ENCODE results near the gene KLHDC7A. TPM values are rescaled to one million over a fixed set of nuclear protein-coding genes. Genes with fewer than 3 reads are reported as not detected.

The KLHDC7A gene
- total RNA-seq, 2 experiments from 2014 or later = 0.91 to 2.6 TPM

- ChIA-PET CTCF (ENCODE audit: unreplicated experiment) (no interaction called here), POLR2A (interaction anchor here (0.6 to 1.2 kb wide), 2 partner anchors 13 to 951 kb away, joined by 4 to 5 read pairs; no protein-coding TSS in a partner anchor)
- TF ChIP-seq CTCF (conservative IDR thresholded peaks at IDR 0.05; ENCODE audit: low read length) (no peak), EZH2phosphoT487 (IDR thresholded peaks at IDR 0.05; ENCODE audit: borderline replicate concordance, low read depth, low read length) (no peak)
- no peaks in the 10 kb centered on the region; the same call in 1 of the 2 replicates for H3K79me2 ChIP-seq (ENCODE audit: insufficient read depth, low read depth, low read length)
- H3K9me3 ChIP-seq (ENCODE audit: low read length) = 0 out of 2 replicates have a peak, but pooled peaks cover 8% of the 10 kb centered on the region
- H2AFZ ChIP-seq (ENCODE audit: low read length) = no peak overlapping the region
- H3K36me3 ChIP-seq (ENCODE audit: insufficient read depth, low read length) = no peaks in the 10 kb centered on the region
- intact Hi-C loops (cut with micrococcal nuclease; ENCODE audit: unreplicated experiment) = no loop called here
- no peaks in the 10 kb centered on the region for H4K20me1 ChIP-seq (ENCODE audit: insufficient read depth, low read length)
- no peaks in the 10 kb centered on the region for H3K9me2 ChIP-seq (ENCODE audit: insufficient read depth, low read length)
- no peak overlapping the region for H3K27ac ChIP-seq (ENCODE audit: low read depth, low read length, poor library complexity, severe bottlenecking)
- H3K4me1 ChIP-seq (ENCODE audit: insufficient read depth, low read length, poor library complexity, severe bottlenecking) = no peaks in the 10 kb centered on the region
- H3K4me3 ChIP-seq (ENCODE audit: low read depth, low read length, poor library complexity, severe bottlenecking) = no peak overlapping the region
- no peak overlapping the region for H3K4me2 ChIP-seq (ENCODE audit: low read length)
- BruUV-seq (replicated peaks) = no TSS peak
- DNase-seq (ENCODE audit: low spot score) = no peak
Measured at GRCh38 chr1:18505666-18506065, 24.9 kb downstream of the KLHDC7A start.

GRCh38 chr1:18508084-18508483 is 27.4 kb downstream of the KLHDC7A start:
- no peak overlapping the region for H3K27ac ChIP-seq (ENCODE audit: low read depth, low read length, poor library complexity, severe bottlenecking)
- 0 out of 2 replicates have a peak, but pooled peaks cover 8% of the 10 kb centered on the region for H3K9me3 ChIP-seq (ENCODE audit: low read length)
- H3K79me2 ChIP-seq (ENCODE audit: insufficient read depth, low read depth, low read length) = no peaks in the 10 kb centered on the region; the same call in 1 of the 2 replicates
- H3K9me2 ChIP-seq (ENCODE audit: insufficient read depth, low read length) = no peaks in the 10 kb centered on the region
- ChIA-PET CTCF (ENCODE audit: unreplicated experiment) (no interaction called here), POLR2A (no interaction called here)
- H3K36me3 ChIP-seq (ENCODE audit: insufficient read depth, low read length) = no peaks in the 10 kb centered on the region
- DNase-seq (ENCODE audit: low spot score) = no peak
- no peak for TF ChIP-seq EZH2phosphoT487 (IDR thresholded peaks at IDR 0.05; ENCODE audit: borderline replicate concordance, low read depth, low read length)
- TF ChIP-seq CTCF (conservative IDR thresholded peaks at IDR 0.05; ENCODE audit: low read length) = no peak
- H4K20me1 ChIP-seq (ENCODE audit: insufficient read depth, low read length) = no peaks in the 10 kb centered on the region
- intact Hi-C loops (cut with micrococcal nuclease; ENCODE audit: unreplicated experiment) = no loop called here
- H3K4me3 ChIP-seq (ENCODE audit: low read depth, low read length, poor library complexity, severe bottlenecking) = no peak overlapping the region
- no peaks in the 10 kb centered on the region for H3K4me1 ChIP-seq (ENCODE audit: insufficient read depth, low read length, poor library complexity, severe bottlenecking)
- no TSS peak for BruUV-seq (replicated peaks)
- no peak overlapping the region for H2AFZ ChIP-seq (ENCODE audit: low read length)
- no peak overlapping the region for H3K4me2 ChIP-seq (ENCODE audit: low read length)

DNA sequence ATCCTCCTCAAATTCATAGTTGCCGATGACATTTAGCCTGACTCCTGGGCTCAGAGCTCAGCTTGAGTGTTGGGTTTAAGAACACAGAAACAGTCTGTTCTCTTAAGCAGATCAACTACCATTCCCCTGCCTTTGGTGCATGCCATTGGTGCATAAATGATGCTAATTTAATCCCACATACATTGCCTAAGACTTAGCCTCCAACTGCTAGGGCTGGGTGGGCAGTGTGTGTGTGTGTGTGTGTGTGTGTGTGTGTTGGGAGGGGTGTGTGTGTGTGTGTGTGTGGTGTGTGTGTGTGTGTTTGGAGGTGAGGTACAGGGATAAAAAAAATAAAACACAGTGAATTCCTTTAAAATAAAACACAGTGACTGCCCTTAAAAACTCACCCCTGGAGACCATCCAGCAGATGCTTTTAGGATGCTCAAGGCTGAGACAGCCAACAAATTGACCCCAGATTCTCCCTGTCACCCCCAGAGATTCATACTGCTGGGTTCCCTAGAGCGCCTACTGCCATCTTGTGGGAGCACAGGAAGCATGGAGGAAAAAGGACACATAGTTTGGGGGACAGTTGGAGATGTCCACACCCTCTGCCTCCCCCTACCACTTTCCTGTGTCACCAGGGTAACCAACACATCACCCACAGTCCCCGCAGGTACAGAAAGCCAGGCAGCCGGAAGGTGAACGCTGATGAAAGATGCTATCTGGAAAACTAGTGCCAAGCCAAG is 30.6 kb downstream of the KLHDC7A start:
- Histone ChIP-seq H3K4me2 (ENCODE audit: low read length) (no peak overlapping the region), H3K36me3 (ENCODE audit: insufficient read depth, low read length) (no peaks in the 10 kb centered on the region), H3K9me2 (ENCODE audit: insufficient read depth, low read length) (no peaks in the 10 kb centered on the region), H3K4me1 (ENCODE audit: insufficient read depth, low read length, poor library complexity, severe bottlenecking) (no peaks in the 10 kb centered on the region), H3K27ac (ENCODE audit: low read depth, low read length, poor library complexity, severe bottlenecking) (no peak overlapping the region), H3K9me3 (ENCODE audit: low read length) (peaks cover 16% of the 10 kb centered on the region; the same call in 1 of the 2 replicates), H3K79me2 (ENCODE audit: insufficient read depth, low read depth, low read length) (no peaks in the 10 kb centered on the region; the same call in 1 of the 2 replicates), H2AFZ (ENCODE audit: low read length) (no peak overlapping the region), H4K20me1 (ENCODE audit: insufficient read depth, low read length) (no peaks in the 10 kb centered on the region), H3K4me3 (ENCODE audit: low read depth, low read length, poor library complexity, severe bottlenecking) (no peak overlapping the region)
- POLR2A ChIA-PET = interaction anchor here (0.7 kb wide), 1 partner anchor 394 kb away, joined by 3 read pairs; no protein-coding TSS in a partner anchor
- intact Hi-C loops (cut with micrococcal nuclease; ENCODE audit: unreplicated experiment) = no loop called here
- no TSS peak for BruUV-seq (replicated peaks)
- no peak for DNase-seq (ENCODE audit: low spot score)
- peak; percentile 51 for TF ChIP-seq CTCF (conservative IDR thresholded peaks at IDR 0.05; ENCODE audit: low read length)
- TF ChIP-seq EZH2phosphoT487 (IDR thresholded peaks at IDR 0.05; ENCODE audit: borderline replicate concordance, low read depth, low read length) = no peak
- CTCF ChIA-PET (ENCODE audit: unreplicated experiment) = interaction anchor here (0.6 kb wide), 1 partner anchor 70 kb away, joined by 3 read pairs; no protein-coding TSS in a partner anchor
